H9 (cell line): ENCODE results near the gene LNPEP. TPM values are rescaled to one million over a fixed set of nuclear protein-coding genes. Genes with fewer than 3 reads are reported as not detected.

Source experiments
- DNase-seq: peaks from one replicate; pipeline ENCODE4 v3.0.0-alpha.2; 2017
- H2AFZ ChIP-seq: one replicate; pipeline ENCODE4 v1.6.1; 2013; ENCODE audit warnings: mild to moderate bottlenecking, low read length, control low read depth, moderate library complexity
- H2AK5ac ChIP-seq: 2 replicates; pipeline ENCODE4 v1.6.1; 2013; ENCODE audit warnings: low read length, control low read depth, mixed read lengths; ENCODE audit not compliant: insufficient read length
- H2BK120ac ChIP-seq: one replicate; pipeline ENCODE4 v1.6.1; 2013; ENCODE audit warnings: low read depth, mild to moderate bottlenecking, low read length, control low read depth, inconsistent platforms; ENCODE audit not compliant: poor library complexity, severe bottlenecking
- H2BK12ac ChIP-seq: 2 replicates; pipeline ENCODE4 v1.6.1; 2013; ENCODE audit warnings: low read length, control low read depth, mixed read lengths, low read depth; ENCODE audit not compliant: insufficient read length
- H2BK15ac ChIP-seq: 2 replicates; pipeline ENCODE4 v1.6.1; 2013; ENCODE audit warnings: low read depth, low read length, control low read depth
- H2BK20ac ChIP-seq: one replicate; pipeline ENCODE4 v1.6.1; 2013; ENCODE audit warnings: low read depth, mild to moderate bottlenecking, low read length, control low read depth, inconsistent platforms; ENCODE audit not compliant: poor library complexity, severe bottlenecking
- H2BK5ac ChIP-seq: 2 replicates; pipeline ENCODE4 v1.6.1; 2013; ENCODE audit warnings: low read length, control low read depth, mixed read lengths; ENCODE audit not compliant: insufficient read length
- H3K14ac ChIP-seq: 2 replicates; pipeline ENCODE4 v1.6.1; 2013; ENCODE audit warnings: low read length, control low read depth; ENCODE audit not compliant: insufficient read depth
- H3K18ac ChIP-seq: 2 replicates; pipeline ENCODE4 v1.6.1; 2013; ENCODE audit warnings: low read depth, mild to moderate bottlenecking, mixed read lengths, low read length, control low read depth; ENCODE audit not compliant: insufficient read length
- H3K23ac ChIP-seq: 2 replicates; pipeline ENCODE4 v1.6.1; 2013; ENCODE audit warnings: low read length, control low read depth, mixed read lengths, low read depth; ENCODE audit not compliant: insufficient read length
- H3K23me2 ChIP-seq: 2 replicates; pipeline ENCODE4 v1.6.1; 2013; ENCODE audit warnings: low read depth, mild to moderate bottlenecking, mixed read lengths, low read length, control low read depth; ENCODE audit not compliant: insufficient read length, poor library complexity, severe bottlenecking
- H3K27ac ChIP-seq: 2 replicates; pipeline ENCODE4 v1.5.1; 2013; ENCODE audit warnings: low read length, control low read depth, mixed read lengths, low read depth; ENCODE audit not compliant: insufficient read length
- H3K27me3 ChIP-seq: 2 replicates; pipeline ENCODE4 v1.6.1; 2013; ENCODE audit warnings: low read length, control low read depth, inconsistent platforms; ENCODE audit not compliant: insufficient read depth
- H3K4ac ChIP-seq: 2 replicates; pipeline ENCODE4 v1.6.1; 2013; ENCODE audit warnings: low read depth, mild to moderate bottlenecking, control low read depth, inconsistent platforms, low read length, moderate library complexity
- H3K4me1 ChIP-seq: 2 replicates; pipeline ENCODE4 v1.6.1; 2013; ENCODE audit warnings: low read length, control low read depth, inconsistent platforms; ENCODE audit not compliant: insufficient read depth
- H3K4me2 ChIP-seq: 2 replicates; pipeline ENCODE4 v1.6.1; 2013; ENCODE audit warnings: low read length, control low read depth, mixed read lengths; ENCODE audit not compliant: insufficient read length, insufficient read depth
- H3K56ac ChIP-seq: 2 replicates; pipeline ENCODE4 v1.6.1; 2013; ENCODE audit warnings: low read depth, mild to moderate bottlenecking, mixed read lengths, low read length, control low read depth; ENCODE audit not compliant: insufficient read length
- H3K79me1 ChIP-seq: 2 replicates; pipeline ENCODE4 v1.6.1; 2013; ENCODE audit warnings: low read depth, mild to moderate bottlenecking, moderate library complexity, low read length, control low read depth, inconsistent platforms; ENCODE audit not compliant: insufficient read depth, poor library complexity, severe bottlenecking
- H3K79me2 ChIP-seq: 2 replicates; pipeline ENCODE4 v1.6.1; 2013; ENCODE audit warnings: low read length, control low read depth, inconsistent platforms; ENCODE audit not compliant: insufficient read depth
- H3K9ac ChIP-seq: 2 replicates; pipeline ENCODE4 v1.6.1; 2013; ENCODE audit warnings: low read length, control low read depth, mixed read lengths; ENCODE audit not compliant: insufficient read length; ENCODE audit errors: extremely low read depth
- H3K9me3 ChIP-seq: one replicate; pipeline ENCODE4 v1.6.1; 2013; ENCODE audit warnings: low read depth, low read length, inconsistent platforms; ENCODE audit not compliant: control insufficient read depth
- H3T11ph ChIP-seq: one replicate; pipeline ENCODE4 v1.6.1; 2013; ENCODE audit warnings: mild to moderate bottlenecking, low read length, control low read depth, inconsistent platforms
- H4K20me1 ChIP-seq: one replicate; pipeline ENCODE4 v1.6.1; 2013; ENCODE audit not compliant: control insufficient read depth, insufficient read length, insufficient read depth
- H4K5ac ChIP-seq: 2 replicates; pipeline ENCODE4 v1.6.1; 2013; ENCODE audit warnings: low read depth, mild to moderate bottlenecking, mixed read lengths, low read length, control low read depth; ENCODE audit not compliant: insufficient read length
- H4K8ac ChIP-seq: replicated peaks from 2 replicates; pipeline ENCODE4 v1.6.1; 2013; ENCODE audit warnings: low read length, control low read depth, mixed read lengths, low read depth; ENCODE audit not compliant: insufficient read length
- H4K91ac ChIP-seq: 2 replicates; pipeline ENCODE4 v1.6.1; 2013; ENCODE audit warnings: low read depth, mild to moderate bottlenecking, moderate library complexity, mixed read lengths, low read length, control low read depth; ENCODE audit not compliant: insufficient read length
- H3K27ac Mint-ChIP-seq, 3 experiments: 2 replicates in 2 of 3; 3 replicates in 1 of 3; pipeline ENCODE4 v1.8.0; 2020 to 2021; ENCODE audit warnings: mixed read lengths in 3 of 3, mild to moderate bottlenecking in 1 of 3, moderate library complexity in 1 of 3
- H3K27me3 Mint-ChIP-seq: 2 replicates; pipeline ENCODE4 v1.8.0; 2021; ENCODE audit warnings: low read depth, mild to moderate bottlenecking, moderate library complexity, mixed read lengths
- H3K36me3 Mint-ChIP-seq, 3 experiments: 2 replicates in 2 of 3; 3 replicates in 1 of 3; pipeline ENCODE4 v1.8.0; 2020 to 2021; ENCODE audit warnings: low read depth in 3 of 3, mixed read lengths in 3 of 3; ENCODE audit not compliant: insufficient read depth in 1 of 3
- H3K4me1 Mint-ChIP-seq, 2 experiments: 2 replicates each; pipeline ENCODE4 v1.8.0; 2020; ENCODE audit warnings: mixed read lengths in 2 of 2
- H3K4me3 Mint-ChIP-seq, 2 experiments: 2 replicates in 1 of 2; 3 replicates in 1 of 2; pipeline ENCODE4 v1.8.0; 2020 to 2021; ENCODE audit warnings: mild to moderate bottlenecking in 2 of 2, mixed read lengths in 2 of 2, moderate library complexity in 1 of 2
- H3K9me3 Mint-ChIP-seq, 2 experiments: 2 replicates in 1 of 2; 3 replicates in 1 of 2; pipeline ENCODE4 v1.8.0; 2020; ENCODE audit warnings: mild to moderate bottlenecking in 2 of 2, mixed read lengths in 2 of 2, moderate library complexity in 1 of 2
- CTCF ChIP-seq: fragments of 200-600 bp; sonication (generic); conservative IDR thresholded peaks from 3 replicates; pipeline ENCODE4 v1.8.0; 2021; ENCODE audit warnings: antibody characterized with exemption, mild to moderate bottlenecking
- total RNA-seq: library from RNA; stranded (reverse); gene quantifications from 2 replicates; pipeline ENCODE4 v1.2.1, GENCODE V29; 2021

The LNPEP gene
- total RNA-seq, 1 experiment from 2014 or later = 4.1 TPM

DNA sequence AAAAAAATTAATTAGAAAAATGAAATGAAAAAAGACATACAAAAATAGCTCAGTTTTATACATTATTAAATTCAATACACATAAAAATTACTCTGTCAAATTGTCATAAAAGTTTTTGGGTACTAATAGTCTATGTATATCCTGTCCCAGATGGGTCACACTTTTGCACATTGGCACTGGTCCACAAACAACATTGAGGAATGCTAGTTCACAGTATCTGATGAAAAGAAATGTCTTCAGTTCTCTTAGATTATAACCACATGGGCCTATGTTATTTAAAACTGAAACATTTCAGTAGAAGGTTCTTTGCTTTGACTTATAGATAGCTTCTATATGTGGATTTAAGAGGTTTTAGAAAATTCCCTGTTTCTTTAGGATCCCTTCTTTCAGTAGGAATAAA, 39.8 kb downstream of the LNPEP start:
- Histone ChIP-seq H3K18ac (no peak overlapping the region), H3K79me1 (no peaks in the 10 kb centered on the region), H2BK5ac (no peak overlapping the region), H2AFZ (no peak overlapping the region), H2BK12ac (no peak overlapping the region), H3K23me2 (no peaks in the 10 kb centered on the region), H3K79me2 (no peaks in the 10 kb centered on the region), H3K4me2 (no peak overlapping the region), H2BK15ac (no peak overlapping the region), H3K9ac (no peak overlapping the region), H3T11ph (no peak overlapping the region), H3K4me1 (peaks cover 3% of the 10 kb centered on the region; the same call in 1 of the 2 replicates), H3K14ac (no peak overlapping the region), H3K56ac (no peak overlapping the region), H4K8ac (no peak overlapping the region), H2BK20ac (no peak overlapping the region), H3K4ac (no peak overlapping the region), H4K5ac (no peak overlapping the region), H3K27me3 (no peaks in the 10 kb centered on the region), H4K91ac (no peak overlapping the region), H3K27ac (no peak overlapping the region), H2BK120ac (no peak overlapping the region), H3K9me3 (no peaks in the 10 kb centered on the region), H2AK5ac (no peak overlapping the region), H4K20me1 (no peaks in the 10 kb centered on the region), H3K23ac (no peak overlapping the region)
- Mint-ChIP-seq H3K27me3 (no peaks in the 10 kb centered on the region), H3K4me1 (peaks cover 8 to 9% of the 10 kb centered on the region in 2 experiments), H3K36me3 (peaks cover 0 to 4% (median 0%) of the 10 kb centered on the region in 3 experiments; a peak in 1 of 7 replicates), H3K4me3 (no peak overlapping the region), H3K27ac (no peak overlapping the region), H3K9me3 (no peaks in the 10 kb centered on the region)
- no peak for DNase-seq
- no peak for TF ChIP-seq CTCF
